Stomach smooth muscle (tissue), 2 donors: ENCODE data around the gene TGM1.

ENCODE experiments used
- H3K27ac ChIP-seq: one replicate; pipeline ENCODE4 v1.7.0; 2013; ENCODE audit warnings: mild to moderate bottlenecking, low read length, inconsistent platforms
- H3K27me3 ChIP-seq, 2 donors: one replicate each; pipeline ENCODE4 v1.7.0; 2013; ENCODE audit warnings: low read length in 2 of 2; ENCODE audit not compliant: insufficient read depth in 2 of 2, control insufficient read depth in 1 of 2
- H3K36me3 ChIP-seq, 2 donors: one replicate each; pipeline ENCODE4 v1.7.0; 2013; ENCODE audit warnings: low read length in 2 of 2; ENCODE audit not compliant: control insufficient read depth in 2 of 2, insufficient read depth in 2 of 2
- H3K4me1 ChIP-seq: one replicate; pipeline ENCODE4 v1.7.0; 2013; ENCODE audit warnings: low read length; ENCODE audit not compliant: control insufficient read depth, insufficient read depth
- H3K4me3 ChIP-seq, 2 donors: one replicate each; pipeline ENCODE4 v1.7.0; 2013; ENCODE audit warnings: low read length in 2 of 2
- H3K9ac ChIP-seq, 2 donors: one replicate each; pipeline ENCODE4 v1.7.0; 2013; ENCODE audit warnings: low read length in 2 of 2, mild to moderate bottlenecking in 1 of 2
- H3K9me3 ChIP-seq, 2 donors: one replicate each; pipeline ENCODE4 v1.7.0; 2013; ENCODE audit warnings: low read length in 2 of 2; ENCODE audit not compliant: control insufficient read depth in 2 of 2
- donor health status: healthy.
- donor health status: Pancreatic carcinoma.

TGM1 gene

DNA sequence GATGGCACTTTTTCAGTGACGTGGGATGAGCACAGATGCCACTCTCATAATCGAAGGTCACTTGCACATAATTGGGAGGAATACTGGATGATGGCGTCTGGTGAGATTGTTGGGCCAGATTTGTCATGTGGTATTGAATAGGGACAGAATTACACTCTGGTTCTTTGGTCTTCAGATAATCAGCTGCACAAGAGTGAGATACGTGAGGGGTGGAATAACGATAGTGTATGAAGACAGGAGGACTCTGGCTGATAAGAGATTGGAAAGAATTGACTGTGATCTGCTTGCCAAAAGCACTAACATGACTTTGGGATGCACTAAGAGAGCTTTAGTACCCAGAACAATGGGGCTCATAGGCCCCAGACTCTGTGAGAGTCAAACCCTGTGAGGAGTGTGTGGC lies 15.4 kb upstream of the TGM1 start:
- Histone ChIP-seq H3K36me3 (no peaks in the 10 kb centered on the region), H3K4me3 (no peak overlapping the region), H3K27ac (no peak overlapping the region), H3K27me3 (no peaks in the 10 kb centered on the region), H3K9me3 (no peaks in the 10 kb centered on the region), H3K9ac (no peak overlapping the region), H3K4me1 (no peaks in the 10 kb centered on the region)

- Histone ChIP-seq H3K9me3 (no peaks in the 10 kb centered on the region), H3K27me3 (no peaks in the 10 kb centered on the region), H3K4me3 (no peak overlapping the region), H3K27ac (no peak overlapping the region), H3K4me1 (no peaks in the 10 kb centered on the region), H3K9ac (no peak overlapping the region), H3K36me3 (no peaks in the 10 kb centered on the region)
Measured at GRCh38 chr14:24277606-24278321, 14.8 kb upstream of the TGM1 start.

DNA sequence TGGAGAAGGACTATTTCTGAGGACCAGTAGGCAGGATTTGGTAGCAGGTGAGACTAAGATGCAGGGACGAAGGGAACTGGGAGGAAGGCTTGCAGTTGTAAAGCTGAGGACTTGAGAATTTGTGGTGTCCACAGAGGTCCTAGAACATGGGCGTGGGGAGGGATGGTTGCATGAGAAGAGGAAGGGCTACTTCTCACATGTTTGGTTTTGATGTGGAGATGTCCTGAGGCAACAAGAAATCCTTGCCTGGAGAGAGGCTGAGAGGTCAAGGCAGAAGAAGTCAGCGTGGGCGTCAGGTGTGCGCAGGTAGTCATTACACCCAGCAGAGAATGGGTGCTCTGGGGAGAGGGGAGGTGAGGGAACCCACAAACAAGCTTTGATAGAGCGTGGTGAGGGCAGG lies 14.1 kb upstream of the TGM1 start:
- H3K4me3 ChIP-seq, result no peak overlapping the region
- H3K27ac ChIP-seq, result no peak overlapping the region
- no peaks in the 10 kb centered on the region for H3K9me3 ChIP-seq
- H3K36me3 ChIP-seq, result no peaks in the 10 kb centered on the region
- H3K27me3 ChIP-seq, result no peaks in the 10 kb centered on the region
- no peak overlapping the region for H3K9ac ChIP-seq
- H3K4me1 ChIP-seq, result no peaks in the 10 kb centered on the region

DNA sequence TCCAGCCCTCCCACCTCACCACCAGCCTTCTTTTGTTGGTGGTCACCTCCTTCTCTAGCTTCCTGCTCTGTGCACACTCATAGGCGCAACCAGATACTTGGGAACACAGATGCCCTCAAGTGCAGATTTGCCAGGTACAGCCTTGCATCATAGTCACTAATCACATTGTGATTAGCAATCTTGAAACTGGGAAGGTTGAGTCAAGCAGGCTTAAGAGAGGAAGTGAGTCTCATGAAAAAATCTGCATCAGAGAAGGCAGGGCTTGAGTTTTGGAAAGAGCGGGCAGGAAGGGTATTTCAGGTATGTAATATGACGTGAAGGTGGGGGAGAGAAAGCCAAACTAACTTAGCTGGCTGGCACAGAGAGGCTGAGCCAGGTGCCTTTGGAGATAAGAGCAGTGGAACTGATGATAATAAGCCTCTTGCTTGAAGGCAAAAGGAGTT lies 11.1 kb upstream of the TGM1 start:
- Histone ChIP-seq H3K4me1 (peaks cover 9% of the 10 kb centered on the region), H3K27me3 (no peaks in the 10 kb centered on the region), H3K9me3 (no peaks in the 10 kb centered on the region), H3K9ac (no peak overlapping the region), H3K4me3 (no peak overlapping the region), H3K36me3 (no peaks in the 10 kb centered on the region), H3K27ac (no peak overlapping the region)

- H3K9ac ChIP-seq, result no peak overlapping the region
- H3K9me3 ChIP-seq, result no peaks in the 10 kb centered on the region
- H3K4me3 ChIP-seq, result no peak overlapping the region
- H3K27ac ChIP-seq, result no peak overlapping the region
- no peaks in the 10 kb centered on the region for H3K27me3 ChIP-seq
- H3K36me3 ChIP-seq, result peaks cover 0 to 3% of the 10 kb centered on the region in 2 donors
- H3K4me1 ChIP-seq, result peaks cover 9% of the 10 kb centered on the region
Measured at GRCh38 chr14:24273422-24273998, 10.5 kb upstream of the TGM1 start.

- Histone ChIP-seq H3K4me3 (no peak overlapping the region), H3K27me3 (no peaks in the 10 kb centered on the region), H3K9ac (no peak overlapping the region), H3K36me3 (peaks cover 3 to 7% of the 10 kb centered on the region in 2 donors), H3K27ac (no peak overlapping the region), H3K4me1 (peaks cover 9% of the 10 kb centered on the region), H3K9me3 (no peaks in the 10 kb centered on the region)
Measured at GRCh38 chr14:24272467-24272866, 9.5 kb upstream of the TGM1 start.

GRCh38 chr14:24271834-24272263 lies 8.9 kb upstream of the TGM1 start:
- no peaks in the 10 kb centered on the region for H3K27me3 ChIP-seq
- peaks cover 9% of the 10 kb centered on the region for H3K4me1 ChIP-seq
- H3K27ac ChIP-seq, result peak overlapping the region; percentile 94
- H3K36me3 ChIP-seq, result peaks cover 4 to 7% of the 10 kb centered on the region in 2 donors
- H3K9me3 ChIP-seq, result no peaks in the 10 kb centered on the region
- H3K4me3 ChIP-seq, result peak overlapping the region; percentile 65 to 94
- peak overlapping the region; percentile 96 to 97 for H3K9ac ChIP-seq

DNA sequence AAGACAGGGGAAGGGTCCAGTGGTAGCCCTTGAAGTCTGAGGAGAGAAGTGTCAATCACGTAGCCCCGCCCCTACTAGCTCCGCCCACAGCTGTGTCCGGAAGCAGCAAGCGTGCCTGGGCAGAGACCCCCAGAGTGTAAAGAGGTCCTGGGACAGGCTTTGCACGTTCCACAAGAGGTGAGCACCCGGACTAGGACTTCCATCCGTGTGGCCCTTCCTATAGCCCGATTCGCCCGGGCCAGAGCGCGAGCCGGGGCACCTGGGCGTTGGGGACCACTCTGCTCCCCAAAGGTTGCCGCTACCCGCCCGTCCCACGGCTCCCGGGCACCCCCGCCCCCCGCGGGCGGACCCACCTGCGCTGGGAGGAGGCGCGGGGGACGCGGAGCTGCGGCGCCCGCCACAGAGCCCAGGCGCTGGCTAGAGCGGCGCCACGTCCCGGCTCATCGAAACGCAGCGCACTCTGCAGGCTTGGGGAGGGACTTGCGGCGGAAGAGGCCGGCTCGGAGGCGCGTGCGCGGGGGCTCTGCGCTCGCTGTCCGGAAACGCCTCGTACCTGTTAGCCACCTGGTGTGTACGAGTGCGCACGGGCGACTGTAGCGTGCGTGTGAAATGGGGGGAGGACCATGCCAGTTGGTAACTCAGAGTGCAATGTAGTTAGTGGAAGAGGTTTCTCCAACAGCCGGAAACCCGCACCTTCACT lies 8.3 kb upstream of the TGM1 start, which contains the start of gene RABGGTA:
Gene RABGGTA, minus strand, starts transcription at position 464 of the 700 bp plus-strand sequence. CDS start 482 bp downstream, outside the sequence.
- H3K4me1 ChIP-seq, result peaks cover 9% of the 10 kb centered on the region
- H3K4me3 ChIP-seq, result peak within 1 kb of the TSS; percentile 65 to 94

GRCh38 chr14:24270537-24271133 lies 7.7 kb upstream of the TGM1 start:
- Histone ChIP-seq H3K27ac (peak overlapping the region; percentile 94), H3K36me3 (peaks cover 4 to 15% of the 10 kb centered on the region in 2 donors), H3K9me3 (no peaks in the 10 kb centered on the region), H3K4me1 (peaks cover 9% of the 10 kb centered on the region), H3K27me3 (no peaks in the 10 kb centered on the region), H3K9ac (peak overlapping the region; percentile 96 to 97), H3K4me3 (peak overlapping the region; percentile 65 to 94)

More for the DNA sequence above, 8.3 kb upstream of the TGM1 start, which contains the start of gene RABGGTA:
- Histone ChIP-seq H3K27me3 (no peaks in the 10 kb centered on the region), H3K27ac (peak within 1 kb of the TSS; percentile 94), H3K9ac (peak within 1 kb of the TSS; percentile 96 to 97), H3K9me3 (no peaks in the 10 kb centered on the region), H3K36me3 (peaks cover 4 to 10% of the 10 kb centered on the region in 2 donors)

DNA sequence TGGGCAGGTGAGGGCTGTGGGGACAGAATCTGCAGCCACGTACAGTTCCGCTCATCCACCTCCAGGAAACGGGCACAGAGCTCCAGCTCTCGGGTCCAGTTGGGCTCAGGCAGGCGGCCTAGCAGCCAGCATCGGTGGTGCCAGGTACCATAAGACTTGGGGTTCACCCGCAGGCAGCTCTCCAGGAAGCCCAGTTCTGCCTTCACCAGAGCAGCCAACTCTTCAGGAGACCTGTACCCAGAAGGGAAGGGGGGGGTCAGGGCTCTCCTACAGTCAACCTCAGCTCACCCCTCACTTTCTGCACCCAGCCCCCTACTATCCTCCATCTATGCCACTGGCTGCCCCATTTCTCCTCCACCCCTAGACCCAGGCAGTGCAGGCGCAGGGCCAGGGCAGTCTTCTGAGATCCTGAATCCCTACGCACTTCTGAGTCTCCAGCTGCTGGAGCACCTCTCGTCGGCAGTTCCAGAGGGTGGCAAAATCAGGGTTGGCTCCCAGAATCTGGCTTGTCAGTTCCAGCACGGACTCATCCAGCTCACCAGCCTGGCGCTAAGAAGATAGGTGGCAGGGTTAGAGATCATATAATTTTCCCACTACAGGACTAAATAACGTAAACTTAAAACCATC lies 7.0 kb upstream of the TGM1 start:
- H3K9me3 ChIP-seq, result no peaks in the 10 kb centered on the region
- H3K36me3 ChIP-seq, result peaks cover 4 to 17% of the 10 kb centered on the region in 2 donors
- no peak overlapping the region for H3K9ac ChIP-seq
- no peaks in the 10 kb centered on the region for H3K27me3 ChIP-seq
- no peak overlapping the region for H3K27ac ChIP-seq
- no peak overlapping the region for H3K4me3 ChIP-seq
- H3K4me1 ChIP-seq, result peaks cover 9% of the 10 kb centered on the region
